HG03575 (cell line): ENCODE data around the gene CNTN4.

ENCODE experiments used
- ATAC-seq: cut with Tn5 transposase; IDR thresholded peaks from one replicate; pipeline ENCODE4 v1.9.1; 2021; ENCODE audit not compliant: unreplicated experiment, insufficient number of reproducible peaks, low FRiP score; ENCODE audit errors: extremely low read depth

CNTN4 gene

DNA sequence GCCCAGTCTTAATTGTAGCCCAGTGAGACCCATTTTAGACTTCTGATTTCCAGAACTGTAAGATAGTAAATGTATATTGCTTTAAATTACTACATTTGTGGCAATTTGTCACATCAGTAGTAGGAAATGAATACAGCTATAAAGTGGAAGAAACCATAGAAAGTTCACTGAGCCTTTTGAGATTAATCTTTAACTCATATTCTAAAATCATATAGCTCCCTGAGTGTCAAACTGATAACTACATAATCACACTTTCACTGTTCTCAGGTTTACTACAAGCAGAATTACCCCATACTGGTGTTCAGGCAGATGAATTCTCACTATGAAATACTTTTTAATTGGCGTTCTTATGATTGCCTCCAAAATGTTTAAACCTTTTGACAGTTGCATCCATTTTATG, 42.8 kb downstream of the CNTN4 start:
- no peak for ATAC-seq

GRCh38 chr3:2148561-2149340, 50.1 kb downstream of the CNTN4 start:
- ATAC-seq, result no peak

DNA sequence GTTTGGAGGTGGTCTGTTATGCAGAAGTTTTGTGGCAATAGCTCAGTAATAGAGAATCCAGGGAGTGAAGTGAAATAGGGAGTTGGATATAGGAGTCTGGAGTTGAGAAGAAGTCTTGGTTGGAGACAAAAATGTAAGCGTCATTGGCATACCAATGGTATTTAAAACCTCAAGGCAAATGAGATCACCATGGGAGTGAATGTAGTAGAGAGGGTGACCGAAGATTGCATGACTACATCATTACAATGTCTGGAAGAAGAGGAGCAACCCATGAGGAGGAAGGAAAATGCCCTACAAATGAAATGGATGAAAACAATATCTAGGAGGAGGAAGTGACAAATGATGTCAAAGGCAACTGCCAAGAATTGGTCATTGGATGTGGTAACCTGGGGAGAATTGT, 54.4 kb downstream of the CNTN4 start:
- no peak for ATAC-seq

DNA sequence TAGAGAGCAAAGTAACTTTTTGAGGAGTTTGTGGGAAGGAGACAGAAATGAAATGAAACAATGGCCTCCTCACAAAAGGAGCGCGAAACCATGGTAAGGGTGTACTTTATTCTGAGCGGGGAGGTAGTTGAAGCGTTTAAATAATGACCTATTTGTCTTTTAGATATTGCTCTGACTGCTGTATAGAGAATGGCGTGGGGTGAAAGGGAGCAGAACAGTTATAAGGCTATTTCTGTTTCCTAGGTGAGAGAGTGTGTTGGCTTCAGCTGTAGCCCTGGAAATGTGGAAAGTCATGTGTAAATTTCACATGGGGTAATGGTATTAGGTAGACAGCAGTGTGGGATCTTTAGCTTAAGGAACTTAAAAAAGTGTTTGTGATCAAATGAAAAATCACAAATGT, 54.9 kb downstream of the CNTN4 start:
- no peak for ATAC-seq

GRCh38 chr3:2154621-2155020, 56.0 kb downstream of the CNTN4 start:
- no peak for ATAC-seq

DNA sequence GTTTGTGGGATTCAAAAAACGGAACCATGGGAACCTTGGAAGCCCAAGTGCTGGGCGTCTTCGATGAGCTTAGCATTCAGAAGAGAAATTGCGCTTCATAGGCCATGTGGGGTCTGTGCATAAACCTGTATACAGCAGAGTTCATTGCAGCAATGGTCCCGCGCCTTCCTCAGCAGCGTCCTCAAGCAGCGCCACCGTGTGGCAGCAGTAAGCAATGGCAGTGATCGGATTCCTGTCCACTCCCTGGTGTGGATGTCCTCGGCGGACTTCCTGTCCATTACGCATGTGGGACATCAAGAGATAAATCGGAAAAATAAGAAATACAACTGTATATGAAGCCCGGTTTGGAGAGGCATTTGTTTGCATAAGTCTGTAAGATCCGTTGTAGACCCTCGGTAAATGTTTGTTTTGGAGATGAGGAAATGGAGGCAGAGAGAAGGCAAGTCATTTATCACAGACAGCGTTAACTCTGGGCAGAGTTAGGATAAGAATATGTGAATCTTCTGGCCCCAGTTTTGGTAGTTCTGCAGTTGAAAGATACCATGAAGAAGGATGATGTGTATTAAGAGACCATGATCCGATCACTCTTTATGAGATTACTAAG, 57.7 kb downstream of the CNTN4 start:
- no peak for ATAC-seq

- no peak for ATAC-seq
These were observed 60.2 kb downstream of the CNTN4 start for GRCh38 chr3:2158828-2159227.

GRCh38 chr3:2166552-2166951, 67.9 kb downstream of the CNTN4 start:
- ATAC-seq, result no peak

DNA sequence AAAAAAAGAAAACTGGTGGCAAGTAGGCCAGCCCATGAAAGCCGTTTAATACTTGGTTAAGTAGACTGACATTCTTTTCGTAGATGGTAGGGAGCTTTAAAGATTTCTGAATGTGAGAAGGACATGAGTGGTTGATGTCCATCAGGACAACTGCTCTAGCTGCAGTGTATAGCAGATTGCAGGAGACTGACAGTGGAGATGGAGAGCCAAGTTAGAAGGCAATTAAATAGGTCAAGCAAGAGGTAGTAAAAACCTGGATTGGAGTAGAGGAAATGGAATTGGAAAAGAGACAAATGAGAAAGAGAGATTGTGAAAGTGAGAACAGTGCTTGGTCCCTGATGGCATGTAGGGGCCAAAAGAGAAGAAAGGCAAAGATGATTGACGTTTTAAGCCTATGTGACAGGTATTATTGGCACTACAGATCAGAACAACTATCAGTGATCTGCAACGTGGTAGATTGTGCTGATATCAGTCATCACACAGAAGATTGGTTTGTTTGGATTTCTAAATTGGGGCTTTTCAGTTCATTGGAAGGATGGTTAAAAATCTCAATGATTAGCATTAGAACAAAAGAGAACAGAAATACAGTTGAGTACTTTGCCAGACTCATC, 74.0 kb downstream of the CNTN4 start:
- ATAC-seq, result no peak

DNA sequence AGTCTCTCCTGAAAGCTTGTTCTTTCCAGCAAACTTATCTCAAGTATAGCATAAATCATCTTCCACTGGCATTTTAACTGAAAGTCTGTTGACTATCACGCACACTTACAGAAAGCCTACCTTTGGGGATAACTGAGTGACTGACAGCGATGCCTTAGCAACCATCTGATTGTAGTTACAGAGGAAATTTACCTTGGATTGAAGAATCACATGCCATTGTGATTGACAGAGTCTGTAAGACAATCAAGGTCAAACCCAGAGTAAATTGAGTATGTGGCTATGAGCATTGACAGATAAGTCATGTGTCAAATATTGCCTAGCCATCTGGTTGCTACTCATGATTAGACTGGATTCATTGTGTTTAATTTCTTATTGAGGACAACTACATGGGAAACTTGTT, 82.0 kb downstream of the CNTN4 start:
- no peak for ATAC-seq

- ATAC-seq, result no peak
These were observed 100.2 kb downstream of the CNTN4 start for GRCh38 chr3:2198776-2199279.

DNA sequence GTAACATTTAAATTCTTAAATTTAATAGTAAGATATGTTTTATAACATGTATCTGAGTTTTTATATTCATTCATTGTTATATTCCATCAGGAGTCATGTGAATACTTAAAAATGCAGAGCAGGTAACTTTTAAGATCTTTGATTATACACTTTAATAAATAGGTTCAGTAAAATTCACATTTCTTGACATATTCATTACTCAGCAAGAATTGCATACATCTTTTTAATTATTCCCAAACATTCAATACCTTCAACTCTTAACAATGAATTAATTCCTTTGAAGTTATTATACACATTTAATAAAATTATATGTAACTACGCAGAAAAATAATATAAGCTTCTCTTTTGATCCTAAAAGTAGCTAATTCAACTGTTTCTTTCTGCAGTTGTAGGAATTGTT, 105.4 kb downstream of the CNTN4 start:
- ATAC-seq, result no peak

DNA sequence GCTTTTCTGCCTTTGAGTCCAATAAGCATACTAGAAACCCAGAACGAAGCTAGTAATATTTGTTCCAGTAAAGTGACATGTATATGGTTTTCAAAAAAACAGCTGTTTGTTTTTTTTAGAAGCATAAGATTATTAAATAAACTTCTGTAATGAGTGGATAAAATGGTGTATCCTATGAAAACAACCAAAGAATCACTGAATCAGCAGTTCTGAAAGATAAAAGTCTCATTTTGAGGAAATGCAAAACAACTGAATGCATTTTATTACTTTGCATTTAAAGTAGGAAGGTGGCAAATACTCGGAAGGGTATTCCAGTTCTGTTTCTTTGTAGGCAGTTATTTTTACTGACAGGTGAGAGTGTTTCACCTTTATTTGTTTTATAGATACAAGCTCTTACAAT, 107.0 kb downstream of the CNTN4 start:
- no peak for ATAC-seq

DNA sequence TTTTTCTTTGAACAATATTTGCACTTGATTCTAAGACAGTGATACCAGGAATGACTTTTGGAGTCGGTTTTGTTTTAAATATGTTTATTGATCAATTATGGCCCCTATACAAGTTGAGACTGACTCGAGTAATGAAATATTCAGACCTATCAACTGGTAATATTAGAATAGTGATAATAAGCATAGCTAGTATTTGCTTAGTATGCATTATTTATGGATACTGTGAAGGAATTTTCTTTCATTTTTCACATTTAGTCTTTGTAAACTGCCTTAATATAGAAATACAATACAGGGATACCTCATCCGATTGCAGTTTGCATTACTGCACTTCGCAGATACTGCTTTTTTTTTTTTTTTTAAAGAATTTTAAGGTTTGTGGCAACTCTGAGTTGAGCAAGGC, 107.9 kb downstream of the CNTN4 start:
- no peak for ATAC-seq

GRCh38 chr3:2211568-2211967, 112.9 kb downstream of the CNTN4 start:
- ATAC-seq, result no peak

DNA sequence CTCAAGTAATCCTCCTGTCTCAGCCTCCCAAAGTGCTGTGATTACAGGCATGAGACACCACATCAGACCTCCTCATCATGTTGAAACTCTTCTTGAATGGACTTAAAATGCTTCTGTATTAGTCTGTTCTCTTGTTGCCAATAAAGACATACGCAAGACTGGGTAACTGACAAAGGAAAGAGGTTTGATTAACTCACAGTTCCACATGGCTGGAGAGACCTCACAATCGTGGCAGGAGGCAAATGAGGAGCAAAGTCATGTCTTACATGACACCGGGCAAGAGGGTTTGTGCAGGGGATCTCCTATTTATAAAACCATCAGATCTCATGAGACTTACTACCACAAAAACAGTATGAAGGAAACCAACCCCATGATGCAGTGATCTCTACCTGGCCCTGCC, 113.5 kb downstream of the CNTN4 start:
- ATAC-seq, result no peak

GRCh38 chr3:2218375-2218774, 119.7 kb downstream of the CNTN4 start:
- no peak for ATAC-seq

- ATAC-seq, result no peak
These were observed 120.2 kb downstream of the CNTN4 start for GRCh38 chr3:2218816-2219215.

GRCh38 chr3:2236203-2236602, 137.5 kb downstream of the CNTN4 start:
- no peak for ATAC-seq

DNA sequence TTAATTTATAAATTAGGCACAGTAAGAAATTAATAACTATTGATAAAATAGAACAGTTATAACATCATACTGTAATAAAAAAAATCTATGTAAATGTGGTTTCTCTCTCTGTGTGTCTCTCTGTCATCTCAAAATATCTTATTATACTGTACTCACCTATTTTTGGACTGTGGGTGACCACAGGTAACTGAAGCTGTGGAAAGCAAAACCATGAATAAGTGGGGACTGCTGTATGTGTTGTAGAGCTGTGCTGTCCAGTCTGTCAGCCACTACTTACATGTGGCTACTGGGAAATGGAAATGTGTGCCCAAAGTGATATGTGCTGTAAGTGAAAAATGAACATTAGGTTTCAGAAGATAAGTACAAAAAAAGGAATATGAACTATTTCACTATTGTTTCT, 145.5 kb downstream of the CNTN4 start:
- ATAC-seq, result no peak
